SH-SY5Y (cell line): Measurements from ENCODE around the gene DYNLT4.

Experiments
- GATA2 ChIP-seq: IDR thresholded peaks from 2 replicates; pipeline ENCODE4 v1.6.1; 2011; ENCODE audit warnings: mild to moderate bottlenecking, low read depth, low read length
- GATA3 ChIP-seq: IDR thresholded peaks from 2 replicates; pipeline ENCODE4 v1.6.1; 2011; ENCODE audit warnings: low read depth, mild to moderate bottlenecking, low read length, moderate library complexity

GRCh38 chr1:44792736-44793502 is 14.2 kb downstream of the DYNLT4 start:
- TF ChIP-seq GATA3 (no peak), GATA2 (no peak)
